ENCODE data around the gene TIMM44. TPM values are rescaled to one million over a fixed set of nuclear protein-coding genes. Genes with fewer than 3 reads are reported as not detected.

TIMM44 gene
- total and polyA plus RNA-seq, 10 of the 15 experiments (the other 5 are each of a cell fraction or from before 2014, with no cell fraction given) = 6.6 to 90.7 (median 57.6) TPM

DNA sequence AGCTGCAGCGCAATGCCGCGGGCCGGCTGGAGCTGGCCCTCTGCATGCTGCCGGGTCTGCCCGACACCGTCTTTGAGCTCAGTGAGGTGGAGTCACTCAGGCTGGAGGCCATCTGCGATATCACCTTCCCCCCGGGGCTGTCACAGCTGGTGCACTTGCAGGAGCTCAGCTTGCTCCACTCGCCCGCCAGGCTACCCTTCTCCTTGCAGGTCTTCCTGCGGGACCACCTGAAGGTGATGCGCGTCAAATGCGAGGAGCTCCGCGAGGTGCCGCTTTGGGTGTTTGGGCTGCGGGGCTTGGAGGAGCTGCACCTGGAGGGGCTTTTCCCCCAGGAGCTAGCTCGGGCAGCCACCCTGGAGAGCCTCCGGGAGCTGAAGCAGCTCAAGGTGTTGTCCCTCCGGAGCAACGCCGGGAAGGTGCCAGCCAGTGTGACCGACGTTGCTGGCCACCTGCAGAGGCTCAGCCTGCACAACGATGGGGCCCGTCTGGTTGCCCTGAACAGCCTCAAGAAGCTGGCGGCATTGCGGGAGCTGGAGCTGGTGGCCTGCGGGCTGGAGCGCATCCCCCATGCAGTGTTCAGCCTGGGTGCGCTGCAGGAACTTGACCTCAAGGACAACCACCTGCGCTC lies 43.6 kb downstream of the TIMM44 start:
- CTCF ChIA-PET = interaction anchor here (1.3 to 1.4 kb wide), 3 partner anchors 9 to 262 kb away, joined by 3 to 6 read pairs (median 5); no protein-coding TSS in a partner anchor

More for the DNA sequence above, 43.6 kb downstream of the TIMM44 start:
- DNase-seq (ENCODE audit: low read depth, low spot score) (no peak), FAIRE-seq (no peak), ATAC-seq (no peak)
- no peak overlapping the region for H3K27ac ChIP-seq (ENCODE audit: control insufficient read depth, insufficient read depth)
- 88% methylated on average over 34 of the region's 34 CpGs for WGBS (ENCODE audit: insufficient coverage, insufficient replicate concordance, low lambda C conversion rate, missing lambda C conversion rate)
- no peak overlapping the region for H2AFZ ChIP-seq (ENCODE audit: control insufficient read depth, low read depth, low read length)
- no peak overlapping the region for H3K4me2 ChIP-seq (ENCODE audit: control insufficient read depth, insufficient read depth)
- H3K36me3 ChIP-seq (ENCODE audit: control insufficient read depth in 2 of 2, insufficient read depth in 2 of 2, low read length in 1 of 2) = no peaks in the 10 kb centered on the region
- H4K20me1 ChIP-seq (ENCODE audit: control insufficient read depth, insufficient read depth) = peaks cover 3% of the 10 kb centered on the region; the same call in 1 of the 2 replicates
- BruUV-seq (replicated peaks) = no TSS peak
- H3K79me2 ChIP-seq (ENCODE audit: control insufficient read depth, insufficient read depth, low read length) = peaks cover 16% of the 10 kb centered on the region
- SMC1A ChIA-PET (ENCODE audit: uncharacterized antibody, unreplicated experiment) = no interaction called here
- POLR2A ChIA-PET = interaction anchor here (0.5 kb wide), 1 partner anchor 762 kb away, joined by 3 read pairs; no protein-coding TSS in a partner anchor
- no peak for TF ChIP-seq KLF5 (IDR thresholded peaks at IDR 0.05; ENCODE audit: partially characterized antibody)
- TF ChIP-seq ZBED1 (IDR thresholded peaks at IDR 0.05; ENCODE audit: borderline replicate concordance) = no peak
- TF ChIP-seq, protein P1, sequence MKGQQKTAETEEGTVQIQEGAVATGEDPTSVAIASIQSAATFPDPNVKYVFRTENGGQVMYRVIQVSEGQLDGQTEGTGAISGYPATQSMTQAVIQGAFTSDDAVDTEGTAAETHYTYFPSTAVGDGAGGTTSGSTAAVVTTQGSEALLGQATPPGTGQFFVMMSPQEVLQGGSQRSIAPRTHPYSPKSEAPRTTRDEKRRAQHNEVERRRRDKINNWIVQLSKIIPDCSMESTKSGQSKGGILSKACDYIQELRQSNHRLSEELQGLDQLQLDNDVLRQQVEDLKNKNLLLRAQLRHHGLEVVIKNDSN (IDR thresholded peaks at IDR 0.05; ENCODE audit: borderline replicate concordance, extremely low read length, insufficient read depth, low read depth, low read length) = no peak
- TF ChIP-seq NFIC (IDR thresholded peaks at IDR 0.05; ENCODE audit: low read depth, low read length) = no peak
- no peak for TF ChIP-seq MXI1 (IDR thresholded peaks at IDR 0.05; ENCODE audit: low read depth, low read length)
- TF ChIP-seq, protein P2, sequence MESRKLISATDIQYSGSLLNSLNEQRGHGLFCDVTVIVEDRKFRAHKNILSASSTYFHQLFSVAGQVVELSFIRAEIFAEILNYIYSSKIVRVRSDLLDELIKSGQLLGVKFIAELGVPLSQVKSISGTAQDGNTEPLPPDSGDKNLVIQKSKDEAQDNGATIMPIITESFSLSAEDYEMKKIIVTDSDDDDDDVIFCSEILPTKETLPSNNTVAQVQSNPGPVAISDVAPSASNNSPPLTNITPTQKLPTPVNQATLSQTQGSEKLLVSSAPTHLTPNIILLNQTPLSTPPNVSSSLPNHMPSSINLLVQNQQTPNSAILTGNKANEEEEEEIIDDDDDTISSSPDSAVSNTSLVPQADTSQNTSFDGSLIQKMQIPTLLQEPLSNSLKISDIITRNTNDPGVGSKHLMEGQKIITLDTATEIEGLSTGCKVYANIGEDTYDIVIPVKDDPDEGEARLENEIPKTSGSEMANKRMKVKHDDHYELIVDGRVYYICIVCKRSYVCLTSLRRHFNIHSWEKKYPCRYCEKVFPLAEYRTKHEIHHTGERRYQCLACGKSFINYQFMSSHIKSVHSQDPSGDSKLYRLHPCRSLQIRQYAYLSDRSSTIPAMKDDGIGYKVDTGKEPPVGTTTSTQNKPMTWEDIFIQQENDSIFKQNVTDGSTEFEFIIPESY (IDR thresholded peaks at IDR 0.05) = no peak
- no peaks in the 10 kb centered on the region for H3K27me3 ChIP-seq (replicated peaks in 1 of 2; ENCODE audit: control insufficient read depth in 2 of 2, insufficient read depth in 2 of 2, low read length in 1 of 2)
- intact Hi-C loops (cut with micrococcal nuclease; ENCODE audit: unreplicated experiment) (loop anchor here (10.0 kb wide), 1 partner anchor 215 kb away; the partner anchor contains the start of gene TRAPPC5), in situ Hi-C loops (cut with MboI) (no loop called here)
- RAD21 ChIA-PET (ENCODE audit: unreplicated experiment) = interaction anchor here (1.0 to 1.2 kb wide), 2 partner anchors 332 kb away, joined by 3 read pairs; no protein-coding TSS in a partner anchor
- H3K4me3 ChIP-seq = no peak overlapping the region
- H3K9me3 ChIP-seq (replicated peaks; ENCODE audit: control insufficient read depth, insufficient read depth, low read length) = no peaks in the 10 kb centered on the region
- H3K4me1 ChIP-seq (ENCODE audit: control insufficient read depth, insufficient read depth, low read length) = peaks cover 10% of the 10 kb centered on the region
- no peak overlapping the region for H3K9ac ChIP-seq (ENCODE audit: control insufficient read depth, insufficient read depth, low read length)

Data from GM12878 (cell line).